GM18909 (cell line): ENCODE results near the gene PLEKHA6.
"Not testable (repeated sequence)": the region's sequence is repeated elsewhere in the genome, so short reads cannot be mapped to it uniquely, and the experiment has no call there.

Experiments
- ATAC-seq: cut with Tn5 transposase; IDR thresholded peaks from one replicate; pipeline ENCODE4 v1.9.1; 2021; ENCODE audit warnings: mild to moderate bottlenecking; ENCODE audit not compliant: unreplicated experiment, poor library complexity

Gene PLEKHA6

GRCh38 chr1:204338997-204339396 is 20.7 kb downstream of the PLEKHA6 start:
- no peak for ATAC-seq

- ATAC-seq: no peak
Observed at GRCh38 chr1:204338360-204338759, 21.4 kb downstream of the PLEKHA6 start.

GRCh38 chr1:204337583-204337982 is 22.1 kb downstream of the PLEKHA6 start:
- ATAC-seq: no peak

- ATAC-seq: no peak
Observed at GRCh38 chr1:204337036-204337429, 22.7 kb downstream of the PLEKHA6 start.

GRCh38 chr1:204336421-204337035 is 23.2 kb downstream of the PLEKHA6 start:
- ATAC-seq: no peak

GRCh38 chr1:204335533-204335932 is 24.2 kb downstream of the PLEKHA6 start:
- ATAC-seq: no peak

- no peak for ATAC-seq
Observed at GRCh38 chr1:204335085-204335484, 24.6 kb downstream of the PLEKHA6 start.

- no peak for ATAC-seq
Observed at GRCh38 chr1:204334455-204334854, 25.3 kb downstream of the PLEKHA6 start.

GRCh38 chr1:204333427-204333826 is 26.3 kb downstream of the PLEKHA6 start:
- no peak for ATAC-seq

GRCh38 chr1:204331847-204332487 is 27.8 kb downstream of the PLEKHA6 start:
- no peak for ATAC-seq

GRCh38 chr1:204331275-204331674 is 28.5 kb downstream of the PLEKHA6 start:
- no peak for ATAC-seq

- not testable (repeated sequence) for ATAC-seq
Observed at GRCh38 chr1:204327870-204328269, 31.9 kb downstream of the PLEKHA6 start.

- no peak for ATAC-seq
Observed at GRCh38 chr1:204327359-204327758, 32.4 kb downstream of the PLEKHA6 start.

GRCh38 chr1:204326771-204327300 is 32.9 kb downstream of the PLEKHA6 start:
- ATAC-seq: no peak

- ATAC-seq: no peak
Observed at GRCh38 chr1:204325944-204326343, 33.8 kb downstream of the PLEKHA6 start.

- ATAC-seq: no peak
Observed at GRCh38 chr1:204323887-204324286, 35.8 kb downstream of the PLEKHA6 start.

- ATAC-seq: no peak
Observed at GRCh38 chr1:204322339-204322868, 37.3 kb downstream of the PLEKHA6 start.

- ATAC-seq: no peak
Observed at GRCh38 chr1:204321665-204322064, 38.1 kb downstream of the PLEKHA6 start.

GRCh38 chr1:204321051-204321450 is 38.7 kb downstream of the PLEKHA6 start:
- no peak for ATAC-seq

GRCh38 chr1:204320382-204320804 is 39.3 kb downstream of the PLEKHA6 start:
- no peak for ATAC-seq

- ATAC-seq: no peak
Observed at GRCh38 chr1:204319462-204319861, 40.3 kb downstream of the PLEKHA6 start.

- ATAC-seq: no peak
Observed at GRCh38 chr1:204319027-204319426, 40.7 kb downstream of the PLEKHA6 start.
